ENCODE measurements around the gene ZMIZ1. TPM values are rescaled to one million over a fixed set of nuclear protein-coding genes. Genes with fewer than 3 reads are reported as not detected.

Gene ZMIZ1
- total RNA-seq, 1 experiment from 2014 or later: 28.4 TPM

DNA sequence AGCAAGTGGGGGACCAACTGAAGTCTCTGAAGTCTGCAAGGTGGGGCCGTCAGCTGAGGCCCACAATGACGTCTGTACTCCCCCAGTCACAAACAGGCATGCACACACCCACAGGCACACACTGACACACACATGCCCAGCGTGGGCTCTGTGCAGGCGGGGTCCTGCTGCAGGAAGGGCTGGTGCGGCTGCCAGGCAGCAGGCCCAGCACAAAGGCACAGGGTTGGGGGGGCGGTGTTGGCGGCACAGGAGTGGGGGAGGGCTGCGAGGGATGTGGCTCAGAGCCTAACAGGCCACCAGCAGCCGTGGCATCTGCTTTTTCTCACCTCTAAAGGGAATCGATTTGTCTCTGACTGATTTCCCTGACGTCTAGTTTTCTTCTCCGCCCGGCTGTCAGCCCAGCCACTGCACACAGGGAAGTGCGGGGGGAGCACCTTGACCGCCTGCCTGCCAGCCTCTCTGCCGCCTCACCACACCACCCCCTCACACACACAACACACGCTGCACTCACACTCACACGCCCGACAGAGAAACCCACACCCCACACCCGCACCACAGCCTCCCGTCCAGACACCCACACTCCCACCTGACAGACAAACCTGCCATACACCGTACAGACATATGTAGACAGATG, 43.5 kb upstream of the ZMIZ1 start:
- Histone ChIP-seq H3K27me3 (ENCODE audit: insufficient read depth, low read length) (no peaks in the 10 kb centered on the region), H3K79me2 (ENCODE audit: insufficient read depth, low read length) (no peaks in the 10 kb centered on the region), H3K27ac (ENCODE audit: low read depth, low read length) (no peak overlapping the region), H3K9me3 (ENCODE audit: control insufficient read depth in 1 of 2, insufficient read depth in 1 of 2, low read depth in 1 of 2, low read length in 2 of 2) (no peaks in the 10 kb centered on the region), H3K4me3 (replicated peaks in 1 of 2; ENCODE audit: low read depth in 1 of 2, low read length in 2 of 2) (no peak overlapping the region), H3K9ac (ENCODE audit: low read length) (no peak overlapping the region), H3K4me2 (ENCODE audit: low read length) (no peak overlapping the region), H3K9me2 (ENCODE audit: insufficient read depth) (no peaks in the 10 kb centered on the region), H3K4me1 (ENCODE audit: control insufficient read depth in 1 of 2, insufficient read depth in 2 of 2, low read length in 2 of 2) (peaks cover 0 to 13% of the 10 kb centered on the region in 2 experiments; a peak in 2 of 4 replicates), H4K20me1 (ENCODE audit: insufficient read depth) (no peaks in the 10 kb centered on the region), H3K36me3 (ENCODE audit: control insufficient read depth in 1 of 2, insufficient read depth in 2 of 2, low read length in 2 of 2) (no peaks in the 10 kb centered on the region), H2AFZ (ENCODE audit: low read depth, low read length, poor library complexity, severe bottlenecking) (no peak overlapping the region)
- DNase-seq (ENCODE audit: low read depth, low spot score) (no peak), ATAC-seq (no peak)
- ChIA-PET RAD21 (ENCODE audit: low non-redundant PET in 1 of 2, low total read pairs in 2 of 2, uncharacterized antibody in 2 of 2, unreplicated experiment in 2 of 2) (no interaction called here), POLR2A (no interaction called here), CTCF (no interaction called here)
- intact Hi-C loops (cut with micrococcal nuclease): no loop called here
- TF ChIP-seq JUND (IDR thresholded peaks at IDR 0.05) (no peak), CEBPB (IDR thresholded peaks at IDR 0.05; ENCODE audit: low read depth) (no peak), FOSL1 (IDR thresholded peaks at IDR 0.05; ENCODE audit: low read depth) (no peak), SRF (IDR thresholded peaks at IDR 0.05; ENCODE audit: low read depth) (no peak), ELF1 (IDR thresholded peaks at IDR 0.05; ENCODE audit: borderline replicate concordance, low read depth) (no peak), EZH2 (IDR thresholded peaks at IDR 0.05) (no peak), RAD21 (IDR thresholded peaks at IDR 0.05; ENCODE audit: low read depth) (no peak), ZNF274 (IDR thresholded peaks at IDR 0.05; ENCODE audit: low read depth, low read length) (no peak), POLR2A (IDR thresholded peaks at IDR 0.05; ENCODE audit: borderline replicate concordance, extremely low read depth, insufficient read depth, insufficient read length) (no peak), EGR1 (IDR thresholded peaks at IDR 0.05; ENCODE audit: low read depth) (no peak)
- TF ChIP-seq, protein P1, sequence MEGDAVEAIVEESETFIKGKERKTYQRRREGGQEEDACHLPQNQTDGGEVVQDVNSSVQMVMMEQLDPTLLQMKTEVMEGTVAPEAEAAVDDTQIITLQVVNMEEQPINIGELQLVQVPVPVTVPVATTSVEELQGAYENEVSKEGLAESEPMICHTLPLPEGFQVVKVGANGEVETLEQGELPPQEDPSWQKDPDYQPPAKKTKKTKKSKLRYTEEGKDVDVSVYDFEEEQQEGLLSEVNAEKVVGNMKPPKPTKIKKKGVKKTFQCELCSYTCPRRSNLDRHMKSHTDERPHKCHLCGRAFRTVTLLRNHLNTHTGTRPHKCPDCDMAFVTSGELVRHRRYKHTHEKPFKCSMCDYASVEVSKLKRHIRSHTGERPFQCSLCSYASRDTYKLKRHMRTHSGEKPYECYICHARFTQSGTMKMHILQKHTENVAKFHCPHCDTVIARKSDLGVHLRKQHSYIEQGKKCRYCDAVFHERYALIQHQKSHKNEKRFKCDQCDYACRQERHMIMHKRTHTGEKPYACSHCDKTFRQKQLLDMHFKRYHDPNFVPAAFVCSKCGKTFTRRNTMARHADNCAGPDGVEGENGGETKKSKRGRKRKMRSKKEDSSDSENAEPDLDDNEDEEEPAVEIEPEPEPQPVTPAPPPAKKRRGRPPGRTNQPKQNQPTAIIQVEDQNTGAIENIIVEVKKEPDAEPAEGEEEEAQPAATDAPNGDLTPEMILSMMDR (IDR thresholded peaks at IDR 0.05 in 2 of 3, conservative IDR thresholded peaks at IDR 0.05 in 1 of 3; ENCODE audit: borderline replicate concordance in 1 of 3, insufficient read depth in 1 of 3, low read depth in 2 of 3, low read length in 2 of 3): no peak
- TF ChIP-seq, protein P2, sequence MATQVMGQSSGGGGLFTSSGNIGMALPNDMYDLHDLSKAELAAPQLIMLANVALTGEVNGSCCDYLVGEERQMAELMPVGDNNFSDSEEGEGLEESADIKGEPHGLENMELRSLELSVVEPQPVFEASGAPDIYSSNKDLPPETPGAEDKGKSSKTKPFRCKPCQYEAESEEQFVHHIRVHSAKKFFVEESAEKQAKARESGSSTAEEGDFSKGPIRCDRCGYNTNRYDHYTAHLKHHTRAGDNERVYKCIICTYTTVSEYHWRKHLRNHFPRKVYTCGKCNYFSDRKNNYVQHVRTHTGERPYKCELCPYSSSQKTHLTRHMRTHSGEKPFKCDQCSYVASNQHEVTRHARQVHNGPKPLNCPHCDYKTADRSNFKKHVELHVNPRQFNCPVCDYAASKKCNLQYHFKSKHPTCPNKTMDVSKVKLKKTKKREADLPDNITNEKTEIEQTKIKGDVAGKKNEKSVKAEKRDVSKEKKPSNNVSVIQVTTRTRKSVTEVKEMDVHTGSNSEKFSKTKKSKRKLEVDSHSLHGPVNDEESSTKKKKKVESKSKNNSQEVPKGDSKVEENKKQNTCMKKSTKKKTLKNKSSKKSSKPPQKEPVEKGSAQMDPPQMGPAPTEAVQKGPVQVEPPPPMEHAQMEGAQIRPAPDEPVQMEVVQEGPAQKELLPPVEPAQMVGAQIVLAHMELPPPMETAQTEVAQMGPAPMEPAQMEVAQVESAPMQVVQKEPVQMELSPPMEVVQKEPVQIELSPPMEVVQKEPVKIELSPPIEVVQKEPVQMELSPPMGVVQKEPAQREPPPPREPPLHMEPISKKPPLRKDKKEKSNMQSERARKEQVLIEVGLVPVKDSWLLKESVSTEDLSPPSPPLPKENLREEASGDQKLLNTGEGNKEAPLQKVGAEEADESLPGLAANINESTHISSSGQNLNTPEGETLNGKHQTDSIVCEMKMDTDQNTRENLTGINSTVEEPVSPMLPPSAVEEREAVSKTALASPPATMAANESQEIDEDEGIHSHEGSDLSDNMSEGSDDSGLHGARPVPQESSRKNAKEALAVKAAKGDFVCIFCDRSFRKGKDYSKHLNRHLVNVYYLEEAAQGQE (IDR thresholded peaks at IDR 0.05; ENCODE audit: low read depth): no peak
- TF ChIP-seq, protein P3, sequence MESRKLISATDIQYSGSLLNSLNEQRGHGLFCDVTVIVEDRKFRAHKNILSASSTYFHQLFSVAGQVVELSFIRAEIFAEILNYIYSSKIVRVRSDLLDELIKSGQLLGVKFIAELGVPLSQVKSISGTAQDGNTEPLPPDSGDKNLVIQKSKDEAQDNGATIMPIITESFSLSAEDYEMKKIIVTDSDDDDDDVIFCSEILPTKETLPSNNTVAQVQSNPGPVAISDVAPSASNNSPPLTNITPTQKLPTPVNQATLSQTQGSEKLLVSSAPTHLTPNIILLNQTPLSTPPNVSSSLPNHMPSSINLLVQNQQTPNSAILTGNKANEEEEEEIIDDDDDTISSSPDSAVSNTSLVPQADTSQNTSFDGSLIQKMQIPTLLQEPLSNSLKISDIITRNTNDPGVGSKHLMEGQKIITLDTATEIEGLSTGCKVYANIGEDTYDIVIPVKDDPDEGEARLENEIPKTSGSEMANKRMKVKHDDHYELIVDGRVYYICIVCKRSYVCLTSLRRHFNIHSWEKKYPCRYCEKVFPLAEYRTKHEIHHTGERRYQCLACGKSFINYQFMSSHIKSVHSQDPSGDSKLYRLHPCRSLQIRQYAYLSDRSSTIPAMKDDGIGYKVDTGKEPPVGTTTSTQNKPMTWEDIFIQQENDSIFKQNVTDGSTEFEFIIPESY (IDR thresholded peaks at IDR 0.05; ENCODE audit: extremely low read depth, insufficient replicate concordance, low read length): no peak
- TF ChIP-seq, protein P4, sequence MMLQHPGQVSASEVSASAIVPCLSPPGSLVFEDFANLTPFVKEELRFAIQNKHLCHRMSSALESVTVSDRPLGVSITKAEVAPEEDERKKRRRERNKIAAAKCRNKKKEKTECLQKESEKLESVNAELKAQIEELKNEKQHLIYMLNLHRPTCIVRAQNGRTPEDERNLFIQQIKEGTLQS (IDR thresholded peaks at IDR 0.05): no peak
- TF ChIP-seq, protein P5, sequence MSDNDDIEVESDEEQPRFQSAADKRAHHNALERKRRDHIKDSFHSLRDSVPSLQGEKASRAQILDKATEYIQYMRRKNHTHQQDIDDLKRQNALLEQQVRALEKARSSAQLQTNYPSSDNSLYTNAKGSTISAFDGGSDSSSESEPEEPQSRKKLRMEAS (IDR thresholded peaks at IDR 0.05): no peak
- no TSS peak for BruUV-seq (replicated peaks)
